GM21825 (cell line): ENCODE measurements around the gene KRTAP10-8.
"Not testable (repeated sequence)": the region's sequence is repeated elsewhere in the genome, so short reads cannot be mapped to it uniquely, and the experiment has no call there.

Experiments
- ATAC-seq: cut with Tn5 transposase; IDR thresholded peaks from one replicate; pipeline ENCODE4 v1.9.1; 2021; ENCODE audit warnings: mild to moderate bottlenecking, moderate library complexity; ENCODE audit not compliant: unreplicated experiment

Gene KRTAP10-8

GRCh38 chr21:44616591-44616926 lies 4.7 kb downstream of the KRTAP10-8 start:
- no peak for ATAC-seq

- ATAC-seq, result no peak
Observed at GRCh38 chr21:44617071-44617501, 5.2 kb downstream of the KRTAP10-8 start.

- no peak for ATAC-seq
Observed at GRCh38 chr21:44618504-44618903, 6.6 kb downstream of the KRTAP10-8 start.

- ATAC-seq, result no peak
Observed at GRCh38 chr21:44618909-44619308, 7.0 kb downstream of the KRTAP10-8 start.

- ATAC-seq, result no peak
Observed at GRCh38 chr21:44619886-44620285, 8.0 kb downstream of the KRTAP10-8 start.

GRCh38 chr21:44623575-44623974 lies 11.7 kb downstream of the KRTAP10-8 start:
- ATAC-seq, result no peak

GRCh38 chr21:44625756-44626155 lies 13.9 kb downstream of the KRTAP10-8 start:
- no peak for ATAC-seq

- ATAC-seq, result no peak
Observed at GRCh38 chr21:44626262-44626661, 14.4 kb downstream of the KRTAP10-8 start.

- no peak for ATAC-seq
Observed at GRCh38 chr21:44626673-44627143, 14.8 kb downstream of the KRTAP10-8 start, which contains the start of gene KRTAP10-9. TSS of gene KRTAP10-9 (plus strand) at chr21:44627093. CDS start at chr21:44627172, 79 bp downstream.

GRCh38 chr21:44627181-44627822 lies 15.4 kb downstream of the KRTAP10-8 start:
- ATAC-seq, result not testable (repeated sequence)

GRCh38 chr21:44627831-44628233 lies 16.0 kb downstream of the KRTAP10-8 start:
- ATAC-seq, result not testable (repeated sequence)

- ATAC-seq, result no peak
Observed at GRCh38 chr21:44628707-44629391, 17.0 kb downstream of the KRTAP10-8 start.

GRCh38 chr21:44630440-44630839 lies 18.6 kb downstream of the KRTAP10-8 start:
- no peak for ATAC-seq

- ATAC-seq, result no peak
Observed at GRCh38 chr21:44632067-44632466, 20.2 kb downstream of the KRTAP10-8 start.

- no peak for ATAC-seq
Observed at GRCh38 chr21:44636209-44637017, 24.5 kb downstream of the KRTAP10-8 start.

GRCh38 chr21:44637018-44637850 lies 25.4 kb downstream of the KRTAP10-8 start, which contains the start of gene KRTAP10-10:
TSS of gene KRTAP10-10 (plus strand) at chr21:44637356. CDS start at chr21:44637418, 62 bp downstream.
- ATAC-seq, result no peak

- ATAC-seq, result not testable (repeated sequence)
Observed at GRCh38 chr21:44637851-44638348, 26.0 kb downstream of the KRTAP10-8 start.

- ATAC-seq, result not testable (repeated sequence)
Observed at GRCh38 chr21:44638506-44639330, 26.8 kb downstream of the KRTAP10-8 start.

- ATAC-seq, result no peak
Observed at GRCh38 chr21:44639331-44639655, 27.4 kb downstream of the KRTAP10-8 start.

- no peak for ATAC-seq
Observed at GRCh38 chr21:44640761-44641160, 28.9 kb downstream of the KRTAP10-8 start.
